Body of pancreas (tissue), 4 donors: ENCODE results near the gene ARHGEF7. TPM values are rescaled to one million over a fixed set of nuclear protein-coding genes. Genes with fewer than 3 reads are reported as not detected.

ENCODE experiments used
- ATAC-seq: fragments of 150-250 bp; one replicate; pipeline ENCODE4 v1.9.1; 2016
- DNase-seq, 4 donors: peaks; one replicate each; pipeline ENCODE4 v3.0.0-alpha.2; 2019
- H3K27ac ChIP-seq, 4 donors: fragments of 200-600 bp; sonication (generic); 1 replicate in 3 of 4; 2 replicates in 1 of 4; pipeline versions ENCODE4 v1.5.1 to v1.6.1; 2016 to 2019; ENCODE audit warnings: mild to moderate bottlenecking in 1 of 4, mixed read lengths in 1 of 4, moderate library complexity in 1 of 4
- H3K27me3 ChIP-seq, 2 donors: fragments of 200-600 bp; sonication (generic); one replicate each; pipeline ENCODE4 v1.6.0; 2016; ENCODE audit warnings: mild to moderate bottlenecking in 1 of 2
- H3K36me3 ChIP-seq, 2 donors: fragments of 200-600 bp; sonication (generic); replicated peaks in 1 of 2; 2 replicates each; pipeline ENCODE4 v1.5.1; 2016; ENCODE audit warnings: low read depth in 2 of 2; ENCODE audit not compliant: insufficient read depth in 1 of 2
- H3K4me1 ChIP-seq: fragments of 200-600 bp; sonication (generic); one replicate; pipeline ENCODE4 v1.6.0; 2016
- H3K4me3 ChIP-seq, 2 donors: fragments of 200-600 bp; sonication (generic); 1 replicate in 1 of 2; 2 replicates in 1 of 2; pipeline ENCODE4 v1.5.1; 2016 to 2019
- H3K9me3 ChIP-seq, 3 donors: fragments of 200-600 bp; sonication (generic); 1 replicate in 2 of 3; 2 replicates in 1 of 3; pipeline ENCODE4 v1.5.1; 2016
- POLR2A ChIP-seq, 3 donors: fragments of 450-650 bp; IDR thresholded peaks; one replicate each; pipeline ENCODE4 v1.6.1; 2016; ENCODE audit warnings: antibody characterized with exemption in 3 of 3, mild to moderate bottlenecking in 2 of 3
- WGBS, 2 donors: methylation state at CpG; one replicate each; pipeline ENCODE4 v1.1.5; 2017; 5-methylcytosine and 5-hydroxymethylcytosine counted together
- intact Hi-C: fragments of 100-400 bp; cut with DNase I; formaldehyde crosslinking; loops from one replicate; pipeline ENCODE4 v1.15.1; 2023
- total RNA-seq, 2 donors: library from RNA; depleted of rRNA; stranded (reverse); fragments of >200 nt; gene quantifications; one replicate each; pipeline ENCODE4 v1.1.0, GENCODE V29; 2016
- TF ChIP-seq, protein P1 (sequence below), 7 experiments: fragments of 450-650 bp in 4 of 7; fragments of 200-600 bp in 3 of 7; sonication (generic) in 3 of 7; IDR thresholded peaks; one replicate each; pipeline ENCODE4 v1.5.1; 2016 to 2019; ENCODE audit warnings: antibody characterized with exemption in 7 of 7

Gene ARHGEF7
- total RNA-seq, 2 donors from 2014 or later = 27.5 to 81.4 TPM

DNA sequence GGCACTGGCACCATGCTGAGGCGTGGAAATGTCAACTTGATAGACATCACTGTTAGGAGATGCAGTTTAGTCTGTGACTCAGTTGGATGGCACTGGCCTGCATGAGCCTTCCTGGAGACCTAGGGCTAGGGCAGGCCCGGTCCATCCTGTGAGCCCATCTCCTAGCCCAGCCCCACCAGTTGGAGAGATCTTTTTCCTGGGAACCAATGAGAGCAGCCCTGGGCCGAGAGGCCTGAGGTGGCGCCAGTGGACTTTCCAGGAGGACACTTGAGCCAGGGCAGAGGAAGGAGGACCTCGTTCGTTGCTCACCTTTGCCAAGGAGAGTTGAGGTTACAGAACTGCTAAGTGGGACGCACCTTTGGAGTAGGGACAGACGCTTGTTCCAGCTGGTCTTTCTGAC lies 104.8 kb downstream of the ARHGEF7 start:
- H3K36me3 ChIP-seq = no peaks in the 10 kb centered on the region
- H3K4me3 ChIP-seq = no peak overlapping the region
- ATAC-seq = no peak
- no peaks in the 10 kb centered on the region for H3K9me3 ChIP-seq
- H3K27me3 ChIP-seq = no peaks in the 10 kb centered on the region
- WGBS, 2 donors = 82 to 83% methylated on average over 5 to 8 of the region's 8 CpGs
- H3K4me1 ChIP-seq = peaks cover 20% of the 10 kb centered on the region
- intact Hi-C loops = loop anchor here (10.0 kb wide), 1 partner anchor 155 kb away; no protein-coding TSS in a partner anchor
- TF ChIP-seq, protein P1, sequence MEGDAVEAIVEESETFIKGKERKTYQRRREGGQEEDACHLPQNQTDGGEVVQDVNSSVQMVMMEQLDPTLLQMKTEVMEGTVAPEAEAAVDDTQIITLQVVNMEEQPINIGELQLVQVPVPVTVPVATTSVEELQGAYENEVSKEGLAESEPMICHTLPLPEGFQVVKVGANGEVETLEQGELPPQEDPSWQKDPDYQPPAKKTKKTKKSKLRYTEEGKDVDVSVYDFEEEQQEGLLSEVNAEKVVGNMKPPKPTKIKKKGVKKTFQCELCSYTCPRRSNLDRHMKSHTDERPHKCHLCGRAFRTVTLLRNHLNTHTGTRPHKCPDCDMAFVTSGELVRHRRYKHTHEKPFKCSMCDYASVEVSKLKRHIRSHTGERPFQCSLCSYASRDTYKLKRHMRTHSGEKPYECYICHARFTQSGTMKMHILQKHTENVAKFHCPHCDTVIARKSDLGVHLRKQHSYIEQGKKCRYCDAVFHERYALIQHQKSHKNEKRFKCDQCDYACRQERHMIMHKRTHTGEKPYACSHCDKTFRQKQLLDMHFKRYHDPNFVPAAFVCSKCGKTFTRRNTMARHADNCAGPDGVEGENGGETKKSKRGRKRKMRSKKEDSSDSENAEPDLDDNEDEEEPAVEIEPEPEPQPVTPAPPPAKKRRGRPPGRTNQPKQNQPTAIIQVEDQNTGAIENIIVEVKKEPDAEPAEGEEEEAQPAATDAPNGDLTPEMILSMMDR (IDR thresholded peaks at IDR 0.05) = no peak
- TF ChIP-seq POLR2A (IDR thresholded peaks at IDR 0.05) = no peak
- H3K27ac ChIP-seq = no peak overlapping the region
- DNase-seq = no peak

GRCh38 chr13:111225166-111225565 lies 110.1 kb downstream of the ARHGEF7 start:
- Histone ChIP-seq H3K27me3 (no peaks in the 10 kb centered on the region), H3K27ac (no peak overlapping the region), H3K4me3 (no peak overlapping the region), H3K36me3 (peaks cover 0 to 2% of the 10 kb centered on the region in 2 donors), H3K9me3 (no peaks in the 10 kb centered on the region), H3K4me1 (peaks cover 5% of the 10 kb centered on the region)
- ATAC-seq (no peak), DNase-seq (no peak)
- intact Hi-C loops = no loop called here
- WGBS, 2 donors = 92 to 96% methylated on average over 6 of the region's 6 CpGs
- TF ChIP-seq POLR2A (IDR thresholded peaks at IDR 0.05) = no peak
- TF ChIP-seq, protein P1 (IDR thresholded peaks at IDR 0.05) = no peak

- Histone ChIP-seq H3K4me3 (no peak overlapping the region), H3K27me3 (no peaks in the 10 kb centered on the region), H3K27ac (no peak overlapping the region), H3K9me3 (no peaks in the 10 kb centered on the region), H3K36me3 (peaks cover 0 to 2% of the 10 kb centered on the region in 2 donors), H3K4me1 (peaks cover 5% of the 10 kb centered on the region)
- ATAC-seq (no peak), DNase-seq (no peak)
- intact Hi-C loops = no loop called here
- TF ChIP-seq, protein P1 (IDR thresholded peaks at IDR 0.05) = no peak
- no peak for TF ChIP-seq POLR2A (IDR thresholded peaks at IDR 0.05)
- WGBS, 2 donors = 75 to 82% methylated on average over 7 of the region's 7 CpGs
These were observed 110.9 kb downstream of the ARHGEF7 start for GRCh38 chr13:111225810-111226546.

DNA sequence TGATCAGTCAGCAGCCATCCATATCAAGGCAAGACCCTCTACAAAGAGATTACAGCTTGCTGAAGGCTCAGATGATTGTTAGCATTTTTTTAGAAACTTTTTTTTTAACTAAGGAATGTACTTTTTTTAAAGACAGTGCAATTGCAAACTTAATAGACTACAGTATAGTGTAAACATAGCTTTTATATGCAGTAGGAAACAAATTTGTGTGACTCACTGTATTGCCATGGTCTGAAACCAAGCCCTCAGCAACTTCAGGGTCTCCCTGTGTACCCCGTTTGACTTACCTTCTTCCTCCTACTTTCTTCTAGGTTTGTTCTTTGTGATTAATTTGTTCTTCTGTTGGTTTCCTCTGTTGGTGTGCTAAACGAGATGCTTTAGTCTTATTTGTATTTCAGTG lies 112.3 kb downstream of the ARHGEF7 start:
- 61 to 70% methylated on average over 2 of the region's 2 CpGs for WGBS, 2 donors
- no peaks in the 10 kb centered on the region for H3K9me3 ChIP-seq
- H3K27ac ChIP-seq = no peak overlapping the region
- ATAC-seq = no peak
- intact Hi-C loops = no loop called here
- no peaks in the 10 kb centered on the region for H3K27me3 ChIP-seq
- TF ChIP-seq, protein P1 (IDR thresholded peaks at IDR 0.05) = no peak
- TF ChIP-seq POLR2A (IDR thresholded peaks at IDR 0.05) = no peak
- no peak overlapping the region for H3K4me3 ChIP-seq
- no peak for DNase-seq
- H3K4me1 ChIP-seq = peaks cover 5% of the 10 kb centered on the region
- peaks cover 0 to 2% of the 10 kb centered on the region in 2 donors for H3K36me3 ChIP-seq
